HG03520 (cell line): ENCODE data around the gene LANCL3.

Experiments
- ATAC-seq: cut with Tn5 transposase; IDR thresholded peaks from one replicate; pipeline ENCODE4 v1.9.1; 2021; ENCODE audit warnings: mild to moderate bottlenecking, moderate library complexity; ENCODE audit not compliant: unreplicated experiment

Gene LANCL3

GRCh38 chrX:37678574-37678973 is 107.1 kb downstream of the LANCL3 start:
- ATAC-seq, result no peak

DNA sequence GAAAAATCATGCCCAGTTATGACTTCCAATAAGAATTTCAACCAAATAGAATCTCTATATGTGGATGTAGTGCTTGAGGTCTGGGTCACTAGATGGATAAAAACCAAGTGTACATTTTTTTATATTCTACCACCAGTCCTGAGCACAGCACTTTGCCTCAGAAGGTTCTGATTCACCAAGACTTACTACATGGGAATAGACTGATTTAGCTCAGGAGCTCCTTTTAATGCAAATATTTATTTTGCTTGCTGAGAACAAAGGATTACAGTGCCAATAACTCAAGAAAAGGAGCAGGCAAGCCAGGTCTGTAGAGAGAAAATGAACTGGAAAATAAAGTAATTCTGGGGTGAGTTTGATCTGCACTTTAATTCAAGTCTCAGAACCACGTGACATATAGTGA is 107.8 kb downstream of the LANCL3 start:
- no peak for ATAC-seq

DNA sequence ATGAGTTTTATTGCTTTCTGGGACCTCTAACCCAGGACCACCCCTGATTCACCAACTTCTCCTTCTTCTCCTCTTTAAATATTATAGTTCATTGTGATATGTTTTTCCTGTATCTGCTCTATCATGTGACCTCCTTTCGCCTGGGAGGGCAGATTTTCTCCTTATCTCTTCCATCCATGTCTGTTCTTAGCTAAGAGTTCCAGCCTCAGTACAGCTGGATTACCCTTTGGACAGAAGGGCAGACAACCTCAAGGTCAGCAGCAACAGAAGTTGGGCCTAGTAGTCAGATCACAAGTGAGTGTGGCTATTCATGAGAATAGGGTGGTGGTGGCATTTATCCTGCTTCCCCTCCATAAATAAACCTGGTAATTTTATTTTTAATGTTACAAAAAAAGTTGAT is 108.4 kb downstream of the LANCL3 start:
- ATAC-seq, result no peak

DNA sequence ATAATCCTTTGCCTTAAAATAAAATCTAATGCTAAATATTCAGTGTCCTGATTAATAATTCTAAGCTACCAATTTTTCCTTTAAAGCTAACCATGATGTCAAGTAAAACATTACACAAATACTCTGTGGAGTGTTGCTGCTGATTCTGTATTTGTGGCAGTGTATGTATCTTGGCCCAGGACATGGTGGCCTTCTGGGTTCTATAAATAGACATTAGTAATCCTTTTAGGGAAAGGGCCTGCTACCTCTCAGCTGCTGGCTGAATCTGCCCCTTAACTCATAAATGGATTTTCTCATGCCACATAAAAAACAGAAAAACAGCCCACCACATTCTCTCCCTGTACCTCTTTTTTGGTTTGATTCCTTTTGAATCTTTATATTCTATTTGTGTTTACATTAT is 113.0 kb downstream of the LANCL3 start:
- ATAC-seq, result no peak

- no peak for ATAC-seq
Measured at GRCh38 chrX:37684973-37685372, 113.5 kb downstream of the LANCL3 start.

DNA sequence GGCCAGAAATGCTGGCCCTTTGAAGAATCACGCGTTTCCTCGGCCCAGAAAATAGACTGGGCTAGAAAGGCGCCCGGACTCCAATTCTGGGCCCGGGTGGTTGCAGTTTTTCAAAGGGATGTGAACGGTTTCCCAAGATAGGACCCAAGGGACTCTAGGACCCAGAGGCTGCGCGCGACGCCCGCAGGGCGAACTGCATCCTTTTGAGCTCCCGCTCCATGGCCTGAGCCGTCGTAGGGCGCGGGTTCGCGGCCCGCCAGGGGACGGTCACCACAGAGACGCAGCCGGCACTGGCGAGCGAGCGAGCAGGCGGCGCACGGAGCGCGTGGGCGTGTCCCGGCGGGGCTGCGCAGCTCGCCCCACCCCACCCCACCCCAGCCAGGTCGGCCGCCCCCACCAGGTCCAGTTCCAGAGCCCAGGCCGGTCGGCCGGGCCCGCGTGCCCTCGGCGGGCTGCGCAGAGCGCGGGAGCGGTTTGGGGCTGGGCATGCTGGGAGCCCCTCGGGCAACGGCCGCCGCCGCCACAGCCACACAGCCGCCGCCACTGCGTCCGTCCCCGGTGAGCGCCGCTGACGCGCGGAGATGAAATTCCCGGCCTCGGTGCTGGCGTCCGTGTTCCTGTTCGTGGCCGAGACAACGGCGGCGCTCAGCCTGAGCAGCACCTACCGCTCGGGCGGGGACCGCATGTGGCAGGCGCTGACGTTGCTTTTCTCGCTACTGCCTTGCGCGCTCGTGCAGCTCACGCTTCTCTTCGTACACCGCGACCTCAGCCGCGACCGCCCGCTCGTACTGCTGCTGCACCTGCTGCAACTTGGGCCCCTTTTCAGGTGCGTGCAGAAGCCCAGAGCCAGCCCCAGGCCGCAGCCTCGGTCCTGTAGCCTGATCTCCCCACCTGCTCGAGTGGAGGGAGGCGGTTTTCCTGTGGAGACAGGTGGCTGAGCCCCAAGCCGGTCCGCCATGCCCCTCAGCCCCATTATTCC is 114.2 kb downstream of the LANCL3 start, which contains the start of gene XK:
XK (plus strand) TSS at position 411 of the 979 bp plus-strand sequence; CDS start at position 582, 171 bp downstream.
- peak; percentile 51 for ATAC-seq

- ATAC-seq, result no peak
Measured at GRCh38 chrX:37686369-37686995, 115.0 kb downstream of the LANCL3 start.

DNA sequence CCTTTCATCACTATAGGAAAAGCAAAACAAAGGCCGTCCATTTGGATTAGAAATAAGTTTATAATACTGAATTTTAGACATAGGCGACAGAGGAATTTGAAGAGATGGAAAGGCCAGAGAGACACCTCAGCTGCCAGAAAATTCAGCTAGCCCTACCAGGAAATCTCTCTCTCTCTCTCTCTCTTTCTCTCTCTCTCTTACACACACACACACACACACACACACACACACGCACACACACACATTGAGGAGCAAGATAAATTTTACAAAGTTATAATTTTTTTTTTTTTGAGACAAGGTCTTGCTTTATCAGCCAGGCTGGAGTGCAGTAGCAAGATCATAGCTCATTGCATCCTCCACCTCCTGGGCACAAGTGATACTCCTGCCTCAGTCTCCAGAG is 115.5 kb downstream of the LANCL3 start:
- ATAC-seq, result no peak

GRCh38 chrX:37690119-37690518 is 118.7 kb downstream of the LANCL3 start:
- ATAC-seq, result no peak

DNA sequence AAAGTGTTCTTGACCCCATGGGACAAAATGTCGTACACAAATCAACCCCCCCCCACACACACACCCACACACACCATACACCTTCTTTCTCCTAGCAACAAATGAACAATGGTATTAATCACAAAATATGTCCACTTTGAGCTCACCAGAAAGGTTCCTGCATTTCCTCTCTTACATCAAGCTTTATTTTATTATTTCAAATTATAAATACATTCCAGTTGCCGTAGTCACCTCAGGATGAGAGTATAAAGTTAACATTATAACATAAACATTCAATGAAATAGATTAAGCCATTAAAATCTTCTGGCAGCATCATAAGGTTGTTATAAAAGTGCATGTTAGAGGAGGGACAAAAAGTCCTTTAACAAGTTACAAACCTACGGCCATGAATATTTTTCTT is 121.5 kb downstream of the LANCL3 start:
- ATAC-seq, result no peak

DNA sequence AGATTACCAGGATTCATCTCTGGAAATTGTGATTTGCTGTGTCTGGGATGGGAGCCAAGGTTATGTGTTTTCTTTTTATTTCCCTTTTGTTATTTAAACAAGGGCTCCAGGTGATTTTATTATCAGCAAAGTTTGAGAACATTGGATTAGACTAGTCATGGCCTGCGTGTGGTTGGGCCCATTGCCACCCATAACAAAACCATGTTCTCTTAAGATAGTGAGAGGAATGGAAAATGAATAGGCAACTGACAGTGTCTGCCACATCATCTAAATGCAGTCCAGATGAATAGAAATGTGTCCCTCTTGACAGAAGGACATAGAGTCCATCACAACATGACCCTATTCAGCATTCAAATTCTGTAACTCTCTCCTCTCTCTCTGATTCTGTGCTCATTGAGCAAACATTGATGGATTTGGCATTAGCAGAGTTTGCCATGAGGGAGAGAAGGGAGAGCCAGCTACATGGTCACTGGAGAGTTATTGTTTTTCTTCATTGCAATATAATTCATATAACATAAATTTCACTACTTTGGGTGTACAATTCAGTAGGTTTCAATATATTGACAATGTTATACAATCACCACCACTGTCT is 125.8 kb downstream of the LANCL3 start:
- ATAC-seq, result no peak

DNA sequence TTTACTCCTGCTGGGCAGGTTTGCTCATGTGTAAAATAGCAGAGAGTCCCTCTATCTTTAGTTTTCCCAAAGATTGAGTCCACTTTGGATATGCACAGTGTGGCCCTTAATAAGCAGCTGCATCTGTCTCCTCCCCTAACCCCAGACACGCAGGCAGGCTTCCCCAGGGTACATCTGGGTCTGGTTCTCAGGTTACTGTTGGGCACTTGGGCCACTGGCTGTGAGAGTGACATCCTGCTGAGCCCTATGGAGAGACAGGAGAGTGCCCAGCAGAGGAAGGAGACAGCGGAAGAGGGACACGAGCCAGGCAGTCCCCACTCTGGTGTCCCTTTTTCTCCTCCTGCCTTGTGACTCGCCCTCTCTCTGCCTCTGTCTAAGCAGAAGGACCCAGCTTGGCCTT is 130.1 kb downstream of the LANCL3 start:
- no peak for ATAC-seq

- no peak for ATAC-seq
Measured at GRCh38 chrX:37711991-37712390, 140.5 kb downstream of the LANCL3 start.

DNA sequence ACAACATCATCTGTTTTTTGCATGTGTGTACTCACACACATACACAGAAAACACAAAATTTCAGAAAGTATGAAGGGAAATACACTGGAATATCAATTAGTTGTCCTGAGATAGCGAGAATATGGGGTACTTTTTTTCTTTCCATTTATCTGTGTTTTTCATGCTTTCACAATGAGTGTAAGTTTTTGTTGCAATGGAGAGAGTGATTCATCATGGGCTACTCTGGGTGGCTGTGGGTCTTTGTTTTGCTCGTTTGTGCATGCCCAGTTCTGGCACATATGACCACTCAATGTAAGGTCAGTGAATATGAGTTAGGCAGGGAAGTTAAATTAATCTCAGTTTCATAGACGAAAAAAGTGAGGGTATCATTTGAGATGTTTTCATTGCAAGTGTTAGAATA is 141.0 kb downstream of the LANCL3 start:
- no peak for ATAC-seq

DNA sequence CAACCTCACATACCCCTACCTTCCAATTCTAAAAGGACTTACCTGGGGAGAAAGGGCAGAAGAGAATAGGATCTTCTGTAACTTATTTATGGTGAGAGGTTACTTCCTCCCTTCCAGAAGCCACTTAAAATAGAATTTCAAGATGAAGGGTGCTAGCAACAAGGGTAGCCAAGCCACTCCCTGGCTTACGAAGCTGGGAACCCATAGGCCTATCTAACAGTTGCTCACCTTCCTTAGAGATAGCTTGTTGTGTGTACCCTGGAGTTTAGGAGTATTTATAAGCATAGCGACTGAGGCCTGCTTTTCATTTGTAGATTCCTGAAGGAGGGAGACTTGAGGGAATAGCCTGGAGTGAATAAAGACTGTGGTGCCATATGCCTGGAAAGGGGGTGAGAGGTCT is 143.0 kb downstream of the LANCL3 start:
- no peak for ATAC-seq

- ATAC-seq, result no peak
Measured at GRCh38 chrX:37716602-37717001, 145.1 kb downstream of the LANCL3 start.

- ATAC-seq, result no peak
Measured at GRCh38 chrX:37717708-37718107, 146.2 kb downstream of the LANCL3 start.

GRCh38 chrX:37722595-37722994 is 151.1 kb downstream of the LANCL3 start:
- ATAC-seq, result no peak

GRCh38 chrX:37726346-37726745 is 154.9 kb downstream of the LANCL3 start:
- no peak for ATAC-seq
